Measurements from ENCODE around the gene TEAD2. TPM values are rescaled to one million over a fixed set of nuclear protein-coding genes. Genes with fewer than 3 reads are reported as not detected.

TEAD2 gene
- total RNA-seq, 1 experiment from 2014 or later, result 2.4 TPM

DNA sequence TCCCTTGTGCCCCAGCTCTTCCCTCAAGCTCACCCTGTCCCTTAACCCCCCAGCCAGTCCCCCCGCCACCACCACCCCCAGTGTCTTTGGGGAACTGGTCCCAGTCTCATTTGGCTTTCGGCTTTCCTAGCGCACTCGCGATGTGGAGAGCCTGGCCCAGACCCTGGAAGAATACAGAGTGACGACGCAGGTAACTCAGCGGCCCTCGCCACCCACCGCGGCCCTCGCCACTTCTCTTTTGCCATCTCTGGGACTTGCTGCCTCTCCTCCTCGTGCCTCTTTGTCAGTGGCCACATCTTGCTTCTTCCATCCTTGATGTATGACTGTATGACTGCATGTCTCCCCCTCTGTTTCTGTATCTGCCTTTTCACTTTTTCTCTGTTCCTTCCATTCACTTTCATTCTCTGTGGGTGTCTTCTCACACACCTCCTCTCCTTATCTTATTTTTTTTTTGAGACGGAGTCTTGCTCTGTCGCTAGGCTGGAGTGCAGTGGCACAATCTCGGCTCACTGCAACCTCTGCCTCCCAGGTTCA, 45.3 kb upstream of the TEAD2 start:
- no peaks in the 10 kb centered on the region for H3K36me3 Mint-ChIP-seq (ENCODE audit: insufficient read depth, unreplicated experiment)
- no peaks in the 10 kb centered on the region for H3K9me3 Mint-ChIP-seq (ENCODE audit: low read depth, unreplicated experiment)
- no peak for DNase-seq
- H3K4me3 Mint-ChIP-seq (ENCODE audit: low read depth, unreplicated experiment), result no peak overlapping the region
- H3K4me1 Mint-ChIP-seq (ENCODE audit: low read depth, unreplicated experiment), result no peaks in the 10 kb centered on the region
- no peak overlapping the region for H3K27ac Mint-ChIP-seq (ENCODE audit: unreplicated experiment)
- TF ChIP-seq, protein P1, sequence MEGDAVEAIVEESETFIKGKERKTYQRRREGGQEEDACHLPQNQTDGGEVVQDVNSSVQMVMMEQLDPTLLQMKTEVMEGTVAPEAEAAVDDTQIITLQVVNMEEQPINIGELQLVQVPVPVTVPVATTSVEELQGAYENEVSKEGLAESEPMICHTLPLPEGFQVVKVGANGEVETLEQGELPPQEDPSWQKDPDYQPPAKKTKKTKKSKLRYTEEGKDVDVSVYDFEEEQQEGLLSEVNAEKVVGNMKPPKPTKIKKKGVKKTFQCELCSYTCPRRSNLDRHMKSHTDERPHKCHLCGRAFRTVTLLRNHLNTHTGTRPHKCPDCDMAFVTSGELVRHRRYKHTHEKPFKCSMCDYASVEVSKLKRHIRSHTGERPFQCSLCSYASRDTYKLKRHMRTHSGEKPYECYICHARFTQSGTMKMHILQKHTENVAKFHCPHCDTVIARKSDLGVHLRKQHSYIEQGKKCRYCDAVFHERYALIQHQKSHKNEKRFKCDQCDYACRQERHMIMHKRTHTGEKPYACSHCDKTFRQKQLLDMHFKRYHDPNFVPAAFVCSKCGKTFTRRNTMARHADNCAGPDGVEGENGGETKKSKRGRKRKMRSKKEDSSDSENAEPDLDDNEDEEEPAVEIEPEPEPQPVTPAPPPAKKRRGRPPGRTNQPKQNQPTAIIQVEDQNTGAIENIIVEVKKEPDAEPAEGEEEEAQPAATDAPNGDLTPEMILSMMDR (IDR thresholded peaks at IDR 0.05; ENCODE audit: unreplicated experiment), result no peak
- no TSS peak for BruUV-seq (replicated peaks)
- intact Hi-C loops (cut with micrococcal nuclease; ENCODE audit: unreplicated experiment), result no loop called here
- peaks cover 62% of the 10 kb centered on the region for H3K27me3 Mint-ChIP-seq (ENCODE audit: unreplicated experiment)
- CTCF ChIA-PET, result no interaction called here

GRCh38 chr19:49407079-49407478, 44.9 kb upstream of the TEAD2 start:
- CTCF ChIA-PET, result interaction anchor here (0.6 kb wide), 1 partner anchor 16 kb away, joined by 3 read pairs; no protein-coding TSS in a partner anchor
- intact Hi-C loops (cut with micrococcal nuclease; ENCODE audit: unreplicated experiment), result no loop called here
- Mint-ChIP-seq H3K4me3 (ENCODE audit: low read depth, unreplicated experiment) (no peak overlapping the region), H3K9me3 (ENCODE audit: low read depth, unreplicated experiment) (no peaks in the 10 kb centered on the region), H3K27me3 (ENCODE audit: unreplicated experiment) (peaks cover 57% of the 10 kb centered on the region), H3K36me3 (ENCODE audit: insufficient read depth, unreplicated experiment) (no peaks in the 10 kb centered on the region), H3K27ac (ENCODE audit: unreplicated experiment) (no peak overlapping the region), H3K4me1 (ENCODE audit: low read depth, unreplicated experiment) (no peaks in the 10 kb centered on the region)
- no TSS peak for BruUV-seq (replicated peaks)
- no peak for DNase-seq
- TF ChIP-seq, protein P1 (IDR thresholded peaks at IDR 0.05; ENCODE audit: unreplicated experiment), result no peak

GRCh38 chr19:49403404-49404187, 41.4 kb upstream of the TEAD2 start:
- H3K4me3 Mint-ChIP-seq (ENCODE audit: low read depth, unreplicated experiment), result no peak overlapping the region
- CTCF ChIA-PET, result interaction anchor here (0.6 kb wide), 1 partner anchor 30 kb away, joined by 8 read pairs; no protein-coding TSS in a partner anchor
- no TSS peak for BruUV-seq (replicated peaks)
- TF ChIP-seq, protein P1 (IDR thresholded peaks at IDR 0.05; ENCODE audit: unreplicated experiment), result no peak
- no peak overlapping the region for H3K27ac Mint-ChIP-seq (ENCODE audit: unreplicated experiment)
- intact Hi-C loops (cut with micrococcal nuclease; ENCODE audit: unreplicated experiment), result no loop called here
- peaks cover 37% of the 10 kb centered on the region for H3K27me3 Mint-ChIP-seq (ENCODE audit: unreplicated experiment)
- H3K36me3 Mint-ChIP-seq (ENCODE audit: insufficient read depth, unreplicated experiment), result no peaks in the 10 kb centered on the region
- no peaks in the 10 kb centered on the region for H3K9me3 Mint-ChIP-seq (ENCODE audit: low read depth, unreplicated experiment)
- H3K4me1 Mint-ChIP-seq (ENCODE audit: low read depth, unreplicated experiment), result no peaks in the 10 kb centered on the region
- no peak for DNase-seq

- TF ChIP-seq, protein P1 (IDR thresholded peaks at IDR 0.05; ENCODE audit: unreplicated experiment), result no peak
- Mint-ChIP-seq H3K4me1 (ENCODE audit: low read depth, unreplicated experiment) (no peaks in the 10 kb centered on the region), H3K36me3 (ENCODE audit: insufficient read depth, unreplicated experiment) (no peaks in the 10 kb centered on the region), H3K27me3 (ENCODE audit: unreplicated experiment) (peaks cover 56% of the 10 kb centered on the region), H3K4me3 (ENCODE audit: low read depth, unreplicated experiment) (no peak overlapping the region), H3K27ac (ENCODE audit: unreplicated experiment) (no peak overlapping the region), H3K9me3 (ENCODE audit: low read depth, unreplicated experiment) (no peaks in the 10 kb centered on the region)
- CTCF ChIA-PET, result interaction anchor here (0.7 kb wide), 1 partner anchor 53 kb away, joined by 3 read pairs; the partner anchor contains the start of gene ALDH16A1
- no peak for DNase-seq
- no TSS peak for BruUV-seq (replicated peaks)
- intact Hi-C loops (cut with micrococcal nuclease; ENCODE audit: unreplicated experiment), result no loop called here
These were observed 37.8 kb upstream of the TEAD2 start for GRCh38 chr19:49400029-49400428.
